AG09309 (cell line): ENCODE results near the gene ARHGAP26.

Experiments
- DNase-seq: peaks from one replicate; pipeline ENCODE4 v3.0.0-alpha.2; 2010; ENCODE audit warnings: low read depth
- H3K4me3 ChIP-seq: 2 replicates; pipeline ENCODE4 v1.5.1; 2011; ENCODE audit warnings: mild to moderate bottlenecking, low read depth, low read length, moderate library complexity; ENCODE audit not compliant: control insufficient read depth
- TF ChIP-seq, protein P1 (sequence below): IDR thresholded peaks from 2 replicates; pipeline ENCODE4 v1.5.1; 2011; ENCODE audit warnings: mild to moderate bottlenecking, low read depth, low read length, inconsistent platforms; ENCODE audit not compliant: insufficient read depth, control insufficient read depth; ENCODE audit errors: missing control alignments

The ARHGAP26 gene

GRCh38 chr5:143152445-143152844, 382.3 kb downstream of the ARHGAP26 start:
- TF ChIP-seq, protein P1, sequence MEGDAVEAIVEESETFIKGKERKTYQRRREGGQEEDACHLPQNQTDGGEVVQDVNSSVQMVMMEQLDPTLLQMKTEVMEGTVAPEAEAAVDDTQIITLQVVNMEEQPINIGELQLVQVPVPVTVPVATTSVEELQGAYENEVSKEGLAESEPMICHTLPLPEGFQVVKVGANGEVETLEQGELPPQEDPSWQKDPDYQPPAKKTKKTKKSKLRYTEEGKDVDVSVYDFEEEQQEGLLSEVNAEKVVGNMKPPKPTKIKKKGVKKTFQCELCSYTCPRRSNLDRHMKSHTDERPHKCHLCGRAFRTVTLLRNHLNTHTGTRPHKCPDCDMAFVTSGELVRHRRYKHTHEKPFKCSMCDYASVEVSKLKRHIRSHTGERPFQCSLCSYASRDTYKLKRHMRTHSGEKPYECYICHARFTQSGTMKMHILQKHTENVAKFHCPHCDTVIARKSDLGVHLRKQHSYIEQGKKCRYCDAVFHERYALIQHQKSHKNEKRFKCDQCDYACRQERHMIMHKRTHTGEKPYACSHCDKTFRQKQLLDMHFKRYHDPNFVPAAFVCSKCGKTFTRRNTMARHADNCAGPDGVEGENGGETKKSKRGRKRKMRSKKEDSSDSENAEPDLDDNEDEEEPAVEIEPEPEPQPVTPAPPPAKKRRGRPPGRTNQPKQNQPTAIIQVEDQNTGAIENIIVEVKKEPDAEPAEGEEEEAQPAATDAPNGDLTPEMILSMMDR = no peak

DNA sequence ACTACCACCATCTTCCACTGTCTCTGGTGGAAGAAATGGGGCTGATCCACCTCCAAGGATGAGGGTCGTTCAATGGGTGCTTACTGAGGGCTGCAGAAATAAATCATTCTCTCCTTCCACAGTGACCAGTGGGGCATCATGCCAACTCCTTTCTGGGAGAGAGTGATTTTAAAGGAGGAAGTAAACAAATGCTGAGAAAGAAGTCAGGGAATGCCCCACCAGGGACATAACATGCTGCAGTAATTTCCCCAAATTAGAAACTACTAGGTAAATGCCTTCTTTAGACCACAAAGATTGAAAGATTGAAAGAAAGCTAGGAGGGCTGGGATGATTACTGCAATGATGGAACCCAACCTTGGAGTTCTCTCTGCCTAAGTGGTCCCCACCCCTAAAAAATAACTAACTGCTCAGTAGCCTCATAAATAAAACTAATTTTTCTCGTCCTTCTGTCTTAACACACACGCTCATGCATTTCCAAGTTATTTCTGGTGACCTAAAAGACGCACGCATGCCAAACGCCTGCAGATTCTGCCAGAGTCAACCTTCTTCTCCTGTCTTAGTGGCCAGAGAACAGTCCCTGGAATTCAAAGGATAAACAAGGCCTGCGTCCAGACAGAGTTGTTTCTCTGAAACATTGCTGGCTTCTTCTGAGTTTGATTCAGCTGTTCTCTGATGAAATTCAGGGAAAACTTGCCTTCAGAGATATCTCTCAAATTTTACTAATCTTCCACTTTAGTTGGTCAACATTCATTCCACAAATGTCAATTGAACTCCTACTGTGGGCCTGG, 383.3 kb downstream of the ARHGAP26 start:
- TF ChIP-seq, protein P1 = no peak
- H3K4me3 ChIP-seq = no peak overlapping the region
- peak; percentile 62 for DNase-seq

More at GRCh38 chr5:143152445-143152844, 382.3 kb downstream of the ARHGAP26 start:
- no peak for DNase-seq
- no peak overlapping the region for H3K4me3 ChIP-seq

- H3K4me3 ChIP-seq = no peak overlapping the region
- no peak for DNase-seq
- TF ChIP-seq, protein P1 = no peak
Observed at GRCh38 chr5:143154510-143155370, 384.6 kb downstream of the ARHGAP26 start.

GRCh38 chr5:143155455-143155854, 385.3 kb downstream of the ARHGAP26 start:
- TF ChIP-seq, protein P1 = no peak
- H3K4me3 ChIP-seq = no peak overlapping the region
- DNase-seq = no peak

DNA sequence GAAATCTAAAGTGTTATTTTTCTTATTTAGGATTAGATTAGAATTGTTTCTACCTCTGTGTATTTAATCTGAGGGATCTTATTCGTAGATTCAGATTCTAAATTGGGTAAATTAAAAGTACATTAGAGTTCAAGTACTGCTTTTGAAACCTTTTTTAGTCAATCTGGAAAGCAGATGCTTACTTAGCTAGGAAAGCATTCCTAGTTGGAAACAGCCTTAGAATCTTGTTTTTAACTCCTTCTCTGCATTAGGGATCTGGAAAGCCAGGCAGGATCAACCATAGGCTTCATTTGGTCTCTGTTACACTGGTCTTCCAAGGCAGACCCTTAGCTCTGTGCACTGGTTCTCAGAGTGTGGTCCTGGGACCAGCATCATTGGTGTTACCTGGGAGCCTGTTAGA, 385.9 kb downstream of the ARHGAP26 start:
- TF ChIP-seq, protein P1 = no peak
- H3K4me3 ChIP-seq = no peak overlapping the region
- no peak for DNase-seq

DNA sequence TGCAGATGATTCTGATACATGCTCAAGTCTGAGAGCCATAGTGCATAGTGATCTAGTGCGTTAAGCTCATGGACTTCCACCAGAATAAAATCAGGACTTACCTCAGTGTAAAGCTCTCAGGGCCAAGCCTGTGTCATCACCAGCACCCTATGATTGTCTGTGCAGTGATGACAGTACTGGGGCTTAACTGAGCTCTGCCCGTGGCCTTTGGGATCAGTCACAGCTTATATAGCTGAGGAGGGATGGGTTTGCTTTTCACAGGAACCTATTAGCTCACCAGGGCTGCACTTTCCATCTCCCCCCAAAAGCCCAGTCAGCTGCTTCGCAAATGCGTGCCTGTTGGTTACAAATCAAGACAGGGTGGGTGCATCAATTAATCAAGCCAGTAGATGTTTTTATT, 386.4 kb downstream of the ARHGAP26 start:
- H3K4me3 ChIP-seq = no peak overlapping the region
- TF ChIP-seq, protein P1 = no peak
- DNase-seq = no peak
